Panc1 (cell line): ENCODE results near the gene USO1. TPM values are rescaled to one million over a fixed set of nuclear protein-coding genes. Genes with fewer than 3 reads are reported as not detected.

Experiments used
- ATAC-seq: fragments of 200-7000 bp; cut with Tn5 transposase; 2 replicates; pipeline ENCODE4 v1.9.1; 2020; ENCODE audit warnings: mild to moderate bottlenecking, moderate library complexity
- BruUV-seq: library from RNA; stranded (reverse); fragments of 400-500 nt; replicated peaks from 2 replicates; lab custom pipeline; 2021; lab: Mats Ljungman, UMichigan
- CTCF ChIA-PET: fragments of 300-600 bp; sonication (Branson Sonifier 250); formaldehyde crosslinking; loops from one replicate; lab custom pipeline; 2022; ENCODE audit warnings: antibody characterized with exemption; lab: Charles Lee
- POLR2A ChIA-PET: fragments of 300-600 bp; sonication (Branson Sonifier 250); formaldehyde crosslinking; loops from one replicate; lab custom pipeline; 2022; ENCODE audit warnings: antibody characterized with exemption; lab: Charles Lee
- DNase-seq: peaks from one replicate; pipeline ENCODE4 v3.0.0-alpha.2; 2010; ENCODE audit warnings: low read depth, low spot score
- H3K27ac ChIP-seq: 2 replicates; pipeline ENCODE4 v1.5.1; 2011; ENCODE audit warnings: mild to moderate bottlenecking, low read length, inconsistent platforms
- H3K27me3 ChIP-seq: fragments of 200-500 bp; sonication (Bioruptor generic); 2 replicates; pipeline ENCODE4 v1.6.0; 2014; ENCODE audit warnings: low read length, inconsistent platforms; ENCODE audit not compliant: control insufficient read depth, insufficient read depth
- H3K36me3 ChIP-seq: fragments of 200-500 bp; sonication (Bioruptor generic); 2 replicates; pipeline ENCODE4 v1.5.1; 2014; ENCODE audit warnings: inconsistent platforms, mild to moderate bottlenecking, low read length, moderate library complexity; ENCODE audit not compliant: control insufficient read depth, insufficient read depth
- H3K4me1 ChIP-seq: 2 replicates; pipeline ENCODE4 v1.5.1; 2011; ENCODE audit warnings: inconsistent platforms, mild to moderate bottlenecking, low read length, moderate library complexity; ENCODE audit not compliant: control insufficient read depth, insufficient read depth
- H3K4me3 ChIP-seq, 2 experiments: 2 replicates each; pipeline ENCODE4 v1.5.1; 2011 to 2012; ENCODE audit warnings: low read depth in 2 of 2, low read length in 2 of 2, mild to moderate bottlenecking in 2 of 2, inconsistent platforms in 1 of 2, moderate library complexity in 1 of 2
- H3K9me3 ChIP-seq: fragments of 200-500 bp; sonication (Bioruptor generic); 2 replicates; pipeline ENCODE4 v1.5.1; 2014; ENCODE audit warnings: low read depth, mild to moderate bottlenecking, inconsistent platforms, low read length, moderate library complexity; ENCODE audit not compliant: control insufficient read depth, insufficient read depth
- CTCF ChIP-seq: fragments of 450-650 bp; IDR thresholded peaks from 2 replicates; pipeline ENCODE4 v1.5.1; 2017; ENCODE audit warnings: mild to moderate bottlenecking
- POLR2AphosphoS5 ChIP-seq: IDR thresholded peaks from 2 replicates; pipeline ENCODE4 v1.6.1; 2012; ENCODE audit warnings: mild to moderate bottlenecking, low read depth, low read length, moderate library complexity
- REST ChIP-seq, 2 experiments: IDR thresholded peaks; 2 replicates each; pipeline ENCODE4 v1.6.1; 2011 to 2012; ENCODE audit warnings: low read depth in 2 of 2, control low read depth in 1 of 2, low read length in 1 of 2, mild to moderate bottlenecking in 1 of 2, moderate library complexity in 1 of 2; ENCODE audit not compliant: insufficient read depth in 1 of 2
- SIN3A ChIP-seq: IDR thresholded peaks from 2 replicates; pipeline ENCODE4 v1.6.1; 2012; ENCODE audit warnings: low read depth, mild to moderate bottlenecking, low read length, moderate library complexity, borderline replicate concordance; ENCODE audit not compliant: insufficient read depth
- TCF7L2 ChIP-seq: IDR thresholded peaks from 2 replicates; pipeline ENCODE4 v1.6.1; 2011; ENCODE audit warnings: mild to moderate bottlenecking, low read depth, low read length, inconsistent platforms
- in situ Hi-C: cut with HindIII; loops from 2 replicates; pipeline ENCODE4 v1.10.0; 2016; ENCODE audit warnings: low sequenced_read_pairs, low pct_unique_long_range_greater_than_20kb
- intact Hi-C: fragments of 100-400 bp; cut with micrococcal nuclease; formaldehyde crosslinking; loops from one replicate; pipeline ENCODE4 v1.10.0; 2022; ENCODE audit not compliant: unreplicated experiment
- total RNA-seq: library from RNA; stranded (reverse); gene quantifications from one replicate; pipeline ENCODE4 v1.2.1, GENCODE V29; 2021; ENCODE audit not compliant: unreplicated experiment

The USO1 gene
- total RNA-seq, 1 experiment from 2014 or later: 50.0 TPM

- no peak overlapping the region for H3K27ac ChIP-seq
- no peaks in the 10 kb centered on the region for H3K36me3 ChIP-seq
- no peaks in the 10 kb centered on the region for H3K9me3 ChIP-seq
- intact Hi-C loops: no loop called here
- ChIA-PET CTCF (no interaction called here), POLR2A (no interaction called here)
- TF ChIP-seq POLR2AphosphoS5 (no peak), TCF7L2 (no peak), SIN3A (no peak), REST (IDR thresholded peaks at IDR 0.05; ENCODE audit: insufficient read depth in 1 of 2, low read depth in 2 of 2, low read length in 1 of 2) (no peak)
- in situ Hi-C loops: no loop called here
- no peak for ATAC-seq
- BruUV-seq: no TSS peak
- H3K4me1 ChIP-seq: no peaks in the 10 kb centered on the region; the same call in 1 of the 2 replicates
- H3K4me3 ChIP-seq: no peak overlapping the region
- H3K27me3 ChIP-seq: no peaks in the 10 kb centered on the region
- no peak for DNase-seq
Observed at GRCh38 chr4:75841641-75842520, 117.5 kb downstream of the USO1 start.

GRCh38 chr4:75843596-75843995, 119.2 kb downstream of the USO1 start:
- Histone ChIP-seq H3K9me3 (no peaks in the 10 kb centered on the region), H3K27me3 (no peaks in the 10 kb centered on the region), H3K4me1 (no peaks in the 10 kb centered on the region; the same call in 1 of the 2 replicates), H3K4me3 (no peak overlapping the region), H3K36me3 (no peaks in the 10 kb centered on the region), H3K27ac (no peak overlapping the region)
- ChIA-PET POLR2A (interaction anchor here (0.7 kb wide), 1 partner anchor 117 kb away, joined by 7 read pairs; no protein-coding TSS in a partner anchor), CTCF (no interaction called here)
- in situ Hi-C loops: no loop called here
- DNase-seq (no peak), ATAC-seq (no peak)
- no TSS peak for BruUV-seq
- TF ChIP-seq CTCF (no peak), TCF7L2 (no peak), REST (IDR thresholded peaks at IDR 0.05; ENCODE audit: insufficient read depth in 1 of 2, low read depth in 2 of 2, low read length in 1 of 2) (no peak), SIN3A (no peak), POLR2AphosphoS5 (no peak)
- intact Hi-C loops: no loop called here
